ENCODE data around the gene CLASP1.

DNA sequence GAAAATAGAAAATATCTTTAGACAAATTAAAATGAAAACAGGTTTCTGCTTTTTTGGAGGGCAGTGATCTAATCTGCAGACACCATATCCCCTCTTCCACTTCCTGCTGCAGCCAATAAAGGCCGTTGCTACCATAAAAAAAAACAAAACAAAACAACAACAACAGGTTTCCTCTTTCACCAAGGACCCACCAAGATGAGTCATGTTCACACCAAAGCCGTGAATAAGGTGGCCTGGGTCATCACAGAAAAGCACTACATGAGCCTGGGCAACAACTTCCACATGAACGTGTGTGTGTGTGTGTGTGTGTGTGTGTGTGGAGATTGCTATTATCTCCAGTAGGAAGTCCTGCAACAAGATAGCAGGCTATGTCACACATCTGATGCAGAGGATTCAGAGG, 339.5 kb downstream of the CLASP1 start:
- no peak for TF ChIP-seq EZH2 (IDR thresholded peaks at IDR 0.05; ENCODE audit: low read length)
- TF ChIP-seq, protein P1, sequence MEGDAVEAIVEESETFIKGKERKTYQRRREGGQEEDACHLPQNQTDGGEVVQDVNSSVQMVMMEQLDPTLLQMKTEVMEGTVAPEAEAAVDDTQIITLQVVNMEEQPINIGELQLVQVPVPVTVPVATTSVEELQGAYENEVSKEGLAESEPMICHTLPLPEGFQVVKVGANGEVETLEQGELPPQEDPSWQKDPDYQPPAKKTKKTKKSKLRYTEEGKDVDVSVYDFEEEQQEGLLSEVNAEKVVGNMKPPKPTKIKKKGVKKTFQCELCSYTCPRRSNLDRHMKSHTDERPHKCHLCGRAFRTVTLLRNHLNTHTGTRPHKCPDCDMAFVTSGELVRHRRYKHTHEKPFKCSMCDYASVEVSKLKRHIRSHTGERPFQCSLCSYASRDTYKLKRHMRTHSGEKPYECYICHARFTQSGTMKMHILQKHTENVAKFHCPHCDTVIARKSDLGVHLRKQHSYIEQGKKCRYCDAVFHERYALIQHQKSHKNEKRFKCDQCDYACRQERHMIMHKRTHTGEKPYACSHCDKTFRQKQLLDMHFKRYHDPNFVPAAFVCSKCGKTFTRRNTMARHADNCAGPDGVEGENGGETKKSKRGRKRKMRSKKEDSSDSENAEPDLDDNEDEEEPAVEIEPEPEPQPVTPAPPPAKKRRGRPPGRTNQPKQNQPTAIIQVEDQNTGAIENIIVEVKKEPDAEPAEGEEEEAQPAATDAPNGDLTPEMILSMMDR (optimal IDR thresholded peaks at IDR 0.05 in 1 of 3, IDR thresholded peaks at IDR 0.05 in 1 of 3, conservative IDR thresholded peaks at IDR 0.05 in 1 of 3; ENCODE audit: extremely low read depth in 1 of 3, insufficient read depth in 2 of 3, low read length in 3 of 3), result no peak

All from keratinocyte (primary cell).